ENCODE results near the gene PCDHA3.
"Not testable (repeated sequence)": the region's sequence is repeated elsewhere in the genome, so short reads cannot be mapped to it uniquely, and the experiment has no call there.

The PCDHA3 gene

GRCh38 chr5:140800816-140801493 lies at the start of gene PCDHA3:
Gene PCDHA3 (plus strand): TSS chr5:140801057.
- peak; percentile 50 for DNase-seq (ENCODE audit: low read depth)
- H3K4me3 ChIP-seq (replicated peaks; ENCODE audit: low read depth, low read length), result peak within 1 kb of the TSS; percentile 37
- peak; percentile 26 for TF ChIP-seq CTCF (IDR thresholded peaks at IDR 0.05; ENCODE audit: low read length, missing control alignments)

GRCh38 chr5:140753561-140753960 lies 47.3 kb upstream of the PCDHA3 start:
- TF ChIP-seq CTCF (IDR thresholded peaks at IDR 0.05; ENCODE audit: low read length, missing control alignments), result no peak

GRCh38 chr5:140764177-140764973 lies 36.5 kb upstream of the PCDHA3 start:
- no peak overlapping the region for H3K4me3 ChIP-seq (replicated peaks; ENCODE audit: low read depth, low read length)
- DNase-seq (ENCODE audit: low read depth), result no peak
- TF ChIP-seq CTCF (IDR thresholded peaks at IDR 0.05; ENCODE audit: low read length, missing control alignments), result no peak

More at GRCh38 chr5:140753561-140753960, 47.3 kb upstream of the PCDHA3 start:
- no peak overlapping the region for H3K4me3 ChIP-seq (replicated peaks; ENCODE audit: low read depth, low read length)
- DNase-seq (ENCODE audit: low read depth), result no peak

GRCh38 chr5:140767444-140767843 lies 33.4 kb upstream of the PCDHA3 start:
- no peak overlapping the region for H3K4me3 ChIP-seq (replicated peaks; ENCODE audit: low read depth, low read length)
- no peak for DNase-seq (ENCODE audit: low read depth)
- TF ChIP-seq CTCF (IDR thresholded peaks at IDR 0.05; ENCODE audit: low read length, missing control alignments), result no peak

GRCh38 chr5:140780512-140780911 lies 20.3 kb upstream of the PCDHA3 start:
- no peak for DNase-seq (ENCODE audit: low read depth)
- no peak overlapping the region for H3K4me3 ChIP-seq (replicated peaks; ENCODE audit: low read depth, low read length)
- TF ChIP-seq CTCF (IDR thresholded peaks at IDR 0.05; ENCODE audit: low read length, missing control alignments), result no peak

- no peak within 1 kb of the TSS for H3K4me3 ChIP-seq (replicated peaks; ENCODE audit: low read depth, low read length)
- no peak for DNase-seq (ENCODE audit: low read depth)
- TF ChIP-seq CTCF (IDR thresholded peaks at IDR 0.05; ENCODE audit: low read length, missing control alignments), result no peak
Measured at GRCh38 chr5:140785905-140786686, 14.8 kb upstream of the PCDHA3 start, which contains the start of gene PCDHA1. Gene PCDHA1 (plus strand): TSS chr5:140786140.

- DNase-seq (ENCODE audit: low read depth); H3K4me3 ChIP-seq (replicated peaks; ENCODE audit: low read depth, low read length): not testable (repeated sequence)
Measured at GRCh38 chr5:140787422-140787821, 13.4 kb upstream of the PCDHA3 start.

GRCh38 chr5:140787849-140788504 lies 12.9 kb upstream of the PCDHA3 start:
- H3K4me3 ChIP-seq (replicated peaks; ENCODE audit: low read depth, low read length); DNase-seq (ENCODE audit: low read depth): not testable (repeated sequence)

Measured in fibroblast of pulmonary artery (primary cell).